A549 (cell line): Measurements from ENCODE around the gene ARL15. TPM values are rescaled to one million over a fixed set of nuclear protein-coding genes. Genes with fewer than 3 reads are reported as not detected.
A peak's percentile ranks its signal among the peaks of the same experiment; 100 is the strongest.

Experiments
- ATAC-seq, 2 experiments: fragments of 200-7000 bp in 1 of 2; fragments of >200 bp in 1 of 2; cut with Nextera tagmentation in 1 of 2; cut with Tn5 transposase in 1 of 2; 3 replicates each; pipeline versions ENCODE4 v1.8.0 to v1.9.1; 2018 to 2020; ENCODE audit warnings: mild to moderate bottlenecking in 1 of 2, moderate library complexity in 1 of 2
- CTCF ChIA-PET: fragments of 300-600 bp; sonication (Branson Sonifier 250); formaldehyde crosslinking; extraction: SDS; loops from one replicate; lab custom pipeline; 2021; ENCODE audit warnings: antibody characterized with exemption, inconsistent platforms; lab: Yijun Ruan, JAX
- POLR2A ChIA-PET: fragments of 350-600 bp; formaldehyde crosslinking; extraction: SDS; loops from one replicate; lab custom pipeline; 2021; ENCODE audit warnings: antibody characterized with exemption, inconsistent platforms; lab: Yijun Ruan, JAX
- DNase-seq, 2 experiments: peaks; one replicate each; pipeline versions ENCODE4 v3.0.0 to v3.0.0-alpha.2; 2011 to 2016; ENCODE audit warnings: low read depth in 1 of 2, low spot score in 1 of 2
- FAIRE-seq: peaks from 2 replicates; lab custom pipeline; 2011; peaks lifted over from hg19 to GRCh38; lab: Jason Lieb, UNC
- H3K27ac ChIP-seq, 2 experiments: fragments of >200 bp; sonication (Bioruptor Twin); formaldehyde crosslinking; 3 replicates each; pipeline ENCODE4 v1.5.1; 2016 to 2017
- H3K4me1 ChIP-seq: fragments of >200 bp; sonication (Bioruptor Twin); formaldehyde crosslinking; 3 replicates; pipeline ENCODE4 v1.6.1; 2016
- H3K4me2 ChIP-seq: fragments of >200 bp; sonication (Bioruptor Twin); formaldehyde crosslinking; 3 replicates; pipeline ENCODE4 v1.6.1; 2016
- H3K4me3 ChIP-seq: fragments of >200 bp; sonication (Bioruptor Twin); formaldehyde crosslinking; 3 replicates; pipeline ENCODE4 v1.5.1; 2016
- H3K9me3 ChIP-seq: fragments of >200 bp; sonication (Bioruptor Twin); formaldehyde crosslinking; 3 replicates; pipeline ENCODE4 v1.6.1; 2016
- BHLHE40 ChIP-seq: IDR thresholded peaks from 2 replicates; pipeline ENCODE4 v1.6.1; 2012; ENCODE audit warnings: low read depth, low read length, inconsistent platforms
- CBX8 ChIP-seq: fragments of 200-600 bp; sonication (generic); IDR thresholded peaks from 2 replicates; pipeline ENCODE4 v1.6.1; 2016
- CEBPB ChIP-seq, 2 experiments: fragments of >200 bp in 1 of 2; sonication (Bioruptor Twin) in 1 of 2; formaldehyde crosslinking in 1 of 2; IDR thresholded peaks; 2 replicates each; pipeline ENCODE4 v1.6.1; 2012 to 2016
- CHD2 ChIP-seq: fragments of 150-350 bp; IDR thresholded peaks from 2 replicates; pipeline ENCODE4 v1.6.1; 2014; ENCODE audit warnings: low read length; ENCODE audit not compliant: partially characterized antibody
- EHF ChIP-seq: fragments of 250-450 bp; sonication (Bioruptor Pico); IDR thresholded peaks from 2 replicates; pipeline ENCODE4 v1.5.0; 2020; ENCODE audit warnings: mild to moderate bottlenecking
- EHMT2 ChIP-seq: fragments of 200-600 bp; sonication (generic); IDR thresholded peaks from 2 replicates; pipeline ENCODE4 v1.6.1; 2016; ENCODE audit warnings: antibody characterized with exemption, low read depth, mild to moderate bottlenecking, moderate library complexity
- FOXS1 ChIP-seq: fragments of 250-450 bp; sonication (Bioruptor Pico); IDR thresholded peaks from 2 replicates; pipeline ENCODE4 v1.5.0; 2020; ENCODE audit warnings: mild to moderate bottlenecking, moderate library complexity
- GATA3 ChIP-seq: IDR thresholded peaks from 2 replicates; pipeline ENCODE4 v1.6.1; 2012; ENCODE audit warnings: borderline replicate concordance
- HDAC2 ChIP-seq: fragments of 200-600 bp; sonication (generic); IDR thresholded peaks from 2 replicates; pipeline ENCODE4 v1.6.1; 2016
- HOXB13 ChIP-seq: fragments of 250-450 bp; sonication (Bioruptor Pico); IDR thresholded peaks from 2 replicates; pipeline ENCODE4 v1.5.0; 2020; ENCODE audit warnings: low read depth, mild to moderate bottlenecking, moderate library complexity
- JUN ChIP-seq, 2 experiments: fragments of >200 bp; sonication (Bioruptor Twin); formaldehyde crosslinking; IDR thresholded peaks; 2 replicates in 1 of 2; 3 replicates in 1 of 2; pipeline ENCODE4 v1.6.1; 2016 to 2017
- RFX5 ChIP-seq: fragments of 450-650 bp; IDR thresholded peaks from 2 replicates; pipeline ENCODE4 v1.7.1; 2014; ENCODE audit warnings: antibody characterized with exemption, mild to moderate bottlenecking, moderate library complexity
- SMC3 ChIP-seq: fragments of >200 bp; sonication (Bioruptor Twin); formaldehyde crosslinking; IDR thresholded peaks from 3 replicates; pipeline ENCODE4 v1.6.1; 2018; ENCODE audit warnings: inconsistent platforms
- SREBF2 ChIP-seq: fragments of 450-650 bp; IDR thresholded peaks from 2 replicates; pipeline ENCODE4 v1.6.1; 2014; ENCODE audit warnings: mild to moderate bottlenecking, moderate library complexity
- TP53 ChIP-seq: fragments of 250-450 bp; sonication (Bioruptor Pico); IDR thresholded peaks from 2 replicates; pipeline ENCODE4 v1.5.0; 2021; ENCODE audit warnings: mild to moderate bottlenecking, moderate library complexity
- ZFP36 ChIP-seq: fragments of 450-650 bp; IDR thresholded peaks from 2 replicates; pipeline ENCODE4 v1.6.1; 2014; ENCODE audit warnings: borderline replicate concordance; ENCODE audit not compliant: partially characterized antibody
- ZNF302 ChIP-seq: fragments of 250-450 bp; sonication (Bioruptor Pico); IDR thresholded peaks from 2 replicates; pipeline ENCODE4 v1.9.0; 2021; ENCODE audit warnings: inconsistent platforms, mild to moderate bottlenecking, moderate library complexity
- ZSCAN20 ChIP-seq: fragments of 250-450 bp; sonication (Bioruptor Pico); IDR thresholded peaks from 2 replicates; pipeline ENCODE4 v1.8.0; 2022; ENCODE audit warnings: mild to moderate bottlenecking, moderate library complexity
- WGBS: methylation state at CpG from one replicate; pipeline ENCODE4 v1.1.6; 2017; ENCODE audit errors: missing lambda C conversion rate; 5-methylcytosine and 5-hydroxymethylcytosine counted together
- polyA plus RNA-seq, 4 experiments: library from polyadenylated mRNA; depleted of rRNA in 3 of 4; stranded (reverse); fragments of >200 nt; fragmentation: RNase III in 1 of 4; extraction: RNeasy Plus Mini Kit Qiagen cat#74134 plus additional on column Dnase treatment in 1 of 4; gene quantifications; 2 replicates in 3 of 4; 3 replicates in 1 of 4; pipeline ENCODE4 v1.2.3, GENCODE V29; 2011 to 2017
- TF ChIP-seq, protein P1 (sequence below): IDR thresholded peaks from 2 replicates; pipeline ENCODE4 v1.6.1; 2012
- TF ChIP-seq, protein P2 (sequence below): fragments of >200 bp; sonication (Bioruptor Twin); formaldehyde crosslinking; IDR thresholded peaks from 3 replicates; pipeline ENCODE4 v1.6.1; 2016
- TF ChIP-seq, protein P3 (sequence below): fragments of 450-650 bp; IDR thresholded peaks from 2 replicates; pipeline ENCODE4 v1.6.1; 2014; ENCODE audit warnings: antibody characterized with exemption
- TF ChIP-seq, protein P4 (sequence below): fragments of >200 bp; sonication (Bioruptor Twin); formaldehyde crosslinking; IDR thresholded peaks from 3 replicates; pipeline ENCODE4 v1.5.1; 2016

ARL15 gene
- polyA plus RNA-seq, 2 of the 4 experiments (the other 2 are of a cell fraction) = 11.8 to 12.1 TPM

DNA sequence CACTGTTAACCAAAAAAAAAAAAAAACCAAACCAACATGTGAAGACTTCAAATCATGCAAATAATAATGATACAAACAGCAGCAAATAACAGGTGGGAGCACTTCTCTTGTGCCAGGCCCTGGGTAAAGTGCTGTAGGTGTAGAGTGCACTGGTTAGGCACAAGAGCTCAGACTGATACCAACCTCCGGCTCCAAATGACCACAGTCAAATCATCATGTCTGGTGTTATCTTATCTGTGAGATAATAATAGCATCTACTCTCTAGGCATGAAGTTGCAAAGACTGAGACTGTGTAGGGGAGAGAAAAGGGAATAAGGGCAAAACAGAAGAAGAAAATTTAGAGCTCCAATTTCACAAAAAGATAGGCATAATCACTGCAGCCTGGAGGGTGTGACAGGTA is 159.5 kb downstream of the ARL15 start:
- Histone ChIP-seq H3K9me3 (no peaks in the 10 kb centered on the region), H3K4me2 (no peak overlapping the region), H3K4me1 (no peaks in the 10 kb centered on the region)
- CTCF ChIA-PET = interaction anchor here (0.7 kb wide), 2 partner anchors 11 to 1021 kb away, joined by 4 read pairs; no protein-coding TSS in a partner anchor
- no peak for DNase-seq
- POLR2A ChIA-PET = no interaction called here
- no peak for TF ChIP-seq RFX5
- TF ChIP-seq SREBF2 = no peak
- no peak for TF ChIP-seq GATA3
- TF ChIP-seq, protein P1, sequence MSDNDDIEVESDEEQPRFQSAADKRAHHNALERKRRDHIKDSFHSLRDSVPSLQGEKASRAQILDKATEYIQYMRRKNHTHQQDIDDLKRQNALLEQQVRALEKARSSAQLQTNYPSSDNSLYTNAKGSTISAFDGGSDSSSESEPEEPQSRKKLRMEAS = no peak
- TF ChIP-seq BHLHE40 = no peak
- no peak for TF ChIP-seq CEBPB (IDR thresholded peaks at IDR 0.05)
- TF ChIP-seq EHF = no peak
- TF ChIP-seq FOXS1 (CRISPR knock-in tag) = no peak
- no peak for TF ChIP-seq CHD2
- TF ChIP-seq, protein P2, sequence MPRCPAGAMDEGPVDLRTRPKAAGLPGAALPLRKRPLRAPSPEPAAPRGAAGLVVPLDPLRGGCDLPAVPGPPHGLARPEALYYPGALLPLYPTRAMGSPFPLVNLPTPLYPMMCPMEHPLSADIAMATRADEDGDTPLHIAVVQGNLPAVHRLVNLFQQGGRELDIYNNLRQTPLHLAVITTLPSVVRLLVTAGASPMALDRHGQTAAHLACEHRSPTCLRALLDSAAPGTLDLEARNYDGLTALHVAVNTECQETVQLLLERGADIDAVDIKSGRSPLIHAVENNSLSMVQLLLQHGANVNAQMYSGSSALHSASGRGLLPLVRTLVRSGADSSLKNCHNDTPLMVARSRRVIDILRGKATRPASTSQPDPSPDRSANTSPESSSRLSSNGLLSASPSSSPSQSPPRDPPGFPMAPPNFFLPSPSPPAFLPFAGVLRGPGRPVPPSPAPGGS = no peak
- TF ChIP-seq, all 56 proteins: peak for 0
- Histone ChIP-seq H3K27ac (no peak overlapping the region), H3K4me3 (no peak overlapping the region)
- 88% methylated on average over 1 of the region's 1 CpG for WGBS
- ATAC-seq = no peak
- FAIRE-seq = no peak

DNA sequence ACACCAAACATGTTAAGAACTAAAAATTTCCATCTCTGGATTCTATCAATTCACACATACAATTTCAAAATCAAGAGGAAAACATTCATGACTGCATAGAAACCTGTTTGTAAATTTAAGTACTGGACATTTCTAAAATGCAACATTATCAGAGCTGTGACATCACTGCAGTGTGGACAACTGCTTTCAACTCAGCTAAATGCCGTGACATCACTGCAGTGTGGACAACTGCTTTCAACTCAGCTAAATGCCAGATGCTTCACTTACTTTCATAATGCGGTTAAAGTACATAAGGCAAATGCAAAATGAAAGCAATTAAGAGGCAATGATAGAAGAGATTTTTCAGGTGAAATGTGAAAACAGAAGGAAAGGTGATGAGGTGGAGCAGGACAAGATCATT is 161.5 kb downstream of the ARL15 start:
- ChIA-PET CTCF (interaction anchor here (1.1 kb wide), 1 partner anchor 185 kb away, joined by 3 read pairs; no protein-coding TSS in a partner anchor), POLR2A (no interaction called here)
- no peak for DNase-seq
- no peak for FAIRE-seq
- WGBS = 91% methylated on average over 2 of the region's 2 CpGs
- Histone ChIP-seq H3K4me3 (no peak overlapping the region), H3K27ac (no peak overlapping the region), H3K4me1 (no peaks in the 10 kb centered on the region), H3K9me3 (no peaks in the 10 kb centered on the region), H3K4me2 (no peak overlapping the region)
- ATAC-seq = no peak
- TF ChIP-seq FOXS1 (CRISPR knock-in tag) (no peak), EHMT2 (no peak), ZFP36 (no peak), CBX8 (no peak), HDAC2 (no peak), JUN (IDR thresholded peaks at IDR 0.05) (no peak), CEBPB (IDR thresholded peaks at IDR 0.05) (no peak), ZSCAN20 (no peak), HOXB13 (CRISPR knock-in tag) (no peak), SMC3 (no peak), ZNF302 (CRISPR knock-in tag) (no peak)
- TF ChIP-seq, protein P3, sequence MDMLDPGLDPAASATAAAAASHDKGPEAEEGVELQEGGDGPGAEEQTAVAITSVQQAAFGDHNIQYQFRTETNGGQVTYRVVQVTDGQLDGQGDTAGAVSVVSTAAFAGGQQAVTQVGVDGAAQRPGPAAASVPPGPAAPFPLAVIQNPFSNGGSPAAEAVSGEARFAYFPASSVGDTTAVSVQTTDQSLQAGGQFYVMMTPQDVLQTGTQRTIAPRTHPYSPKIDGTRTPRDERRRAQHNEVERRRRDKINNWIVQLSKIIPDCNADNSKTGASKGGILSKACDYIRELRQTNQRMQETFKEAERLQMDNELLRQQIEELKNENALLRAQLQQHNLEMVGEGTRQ = no peak

DNA sequence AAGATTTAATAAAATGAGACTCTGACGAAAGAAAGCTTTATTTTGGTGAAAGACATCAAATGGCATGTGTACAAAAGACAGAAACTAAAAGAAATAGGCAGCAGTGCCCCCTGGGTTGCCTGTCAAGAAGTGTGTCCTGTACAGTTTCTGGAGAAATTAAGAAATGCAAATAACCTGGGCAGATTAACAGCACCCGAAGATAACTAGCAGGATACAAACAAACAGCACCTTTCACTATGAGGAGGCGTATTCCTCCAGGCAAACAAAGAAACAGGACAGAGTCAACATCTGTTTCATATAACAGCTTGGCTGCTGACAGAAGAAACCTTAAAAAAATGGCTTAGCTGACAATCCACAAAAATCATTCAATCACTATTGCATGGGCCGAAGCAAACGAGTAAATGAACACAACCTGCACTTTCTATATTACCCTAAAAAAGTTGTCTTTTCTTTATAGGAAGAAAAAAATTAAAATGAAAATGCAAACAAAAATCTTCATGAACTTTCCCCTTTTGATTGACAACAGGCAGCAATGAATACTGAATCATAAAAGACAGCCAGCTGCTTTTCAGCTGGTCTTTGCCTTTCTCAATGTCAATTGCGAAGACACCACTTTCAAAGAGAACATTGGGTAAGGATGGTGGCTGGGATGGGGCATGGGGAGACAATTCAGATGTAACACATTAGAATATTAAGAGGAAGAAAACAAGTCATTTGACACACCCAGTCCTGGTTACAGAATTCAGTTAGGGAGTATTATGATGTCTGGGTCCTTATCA is 162.1 kb downstream of the ARL15 start:
- Histone ChIP-seq H3K4me1 (no peaks in the 10 kb centered on the region), H3K9me3 (no peaks in the 10 kb centered on the region), H3K27ac (no peak overlapping the region), H3K4me3 (no peak overlapping the region), H3K4me2 (no peak overlapping the region)
- ChIA-PET POLR2A (no interaction called here), CTCF (interaction anchor here (0.7 kb wide), 1 partner anchor 793 kb away, joined by 3 read pairs; no protein-coding TSS in a partner anchor)
- WGBS = 66% methylated on average over 6 of the region's 6 CpGs
- FAIRE-seq (no peak), ATAC-seq (no peak), DNase-seq (no peak)
- TF ChIP-seq, protein P4, sequence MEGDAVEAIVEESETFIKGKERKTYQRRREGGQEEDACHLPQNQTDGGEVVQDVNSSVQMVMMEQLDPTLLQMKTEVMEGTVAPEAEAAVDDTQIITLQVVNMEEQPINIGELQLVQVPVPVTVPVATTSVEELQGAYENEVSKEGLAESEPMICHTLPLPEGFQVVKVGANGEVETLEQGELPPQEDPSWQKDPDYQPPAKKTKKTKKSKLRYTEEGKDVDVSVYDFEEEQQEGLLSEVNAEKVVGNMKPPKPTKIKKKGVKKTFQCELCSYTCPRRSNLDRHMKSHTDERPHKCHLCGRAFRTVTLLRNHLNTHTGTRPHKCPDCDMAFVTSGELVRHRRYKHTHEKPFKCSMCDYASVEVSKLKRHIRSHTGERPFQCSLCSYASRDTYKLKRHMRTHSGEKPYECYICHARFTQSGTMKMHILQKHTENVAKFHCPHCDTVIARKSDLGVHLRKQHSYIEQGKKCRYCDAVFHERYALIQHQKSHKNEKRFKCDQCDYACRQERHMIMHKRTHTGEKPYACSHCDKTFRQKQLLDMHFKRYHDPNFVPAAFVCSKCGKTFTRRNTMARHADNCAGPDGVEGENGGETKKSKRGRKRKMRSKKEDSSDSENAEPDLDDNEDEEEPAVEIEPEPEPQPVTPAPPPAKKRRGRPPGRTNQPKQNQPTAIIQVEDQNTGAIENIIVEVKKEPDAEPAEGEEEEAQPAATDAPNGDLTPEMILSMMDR = 0 out of 3 replicates have a peak, but pooled peaks have one; percentile 8
- no peak for TF ChIP-seq TP53
